Neural progenitor cell (in vitro differentiated cells): ENCODE results near the gene NCKIPSD. TPM values are rescaled to one million over a fixed set of nuclear protein-coding genes. Genes with fewer than 3 reads are reported as not detected.

Experiments used
- DNase-seq: peaks from one replicate; pipeline ENCODE4 v3.0.0-alpha.2; 2016; ENCODE audit warnings: low spot score
- H2AFZ ChIP-seq: fragments of 200-600 bp; sonication (generic); replicated peaks from 2 replicates; pipeline ENCODE4 v1.6.1; 2016; ENCODE audit warnings: antibody characterized with exemption
- H3F3A ChIP-seq: fragments of 200-600 bp; sonication (generic); 2 replicates; pipeline ENCODE4 v1.6.1; 2016; ENCODE audit warnings: antibody characterized with exemption, low read depth
- H3K27ac ChIP-seq: fragments of 200-600 bp; sonication (generic); 2 replicates; pipeline ENCODE4 v1.5.1; 2016; ENCODE audit warnings: mild to moderate bottlenecking
- H3K27me3 ChIP-seq: fragments of 200-600 bp; sonication (generic); 2 replicates; pipeline ENCODE4 v1.6.1; 2016; ENCODE audit warnings: mild to moderate bottlenecking, moderate library complexity
- H3K36me3 ChIP-seq: fragments of 200-600 bp; sonication (generic); 2 replicates; pipeline ENCODE4 v1.5.1; 2016
- H3K4me1 ChIP-seq: fragments of 200-600 bp; sonication (generic); 2 replicates; pipeline ENCODE4 v1.6.1; 2016; ENCODE audit warnings: mixed run types
- H3K4me2 ChIP-seq: fragments of 200-600 bp; sonication (generic); 2 replicates; pipeline ENCODE4 v1.6.1; 2016
- H3K4me3 ChIP-seq: fragments of 200-600 bp; sonication (generic); 2 replicates; pipeline ENCODE4 v1.5.1; 2016
- H3K79me2 ChIP-seq: fragments of 200-600 bp; sonication (generic); 2 replicates; pipeline ENCODE4 v1.6.1; 2016; ENCODE audit warnings: low read depth
- H3K9ac ChIP-seq: fragments of 200-600 bp; sonication (generic); 2 replicates; pipeline ENCODE4 v1.6.1; 2016
- H3K9me3 ChIP-seq: fragments of 200-600 bp; sonication (generic); 2 replicates; pipeline ENCODE4 v1.5.1; 2016; ENCODE audit warnings: low read depth
- H4K20me1 ChIP-seq: fragments of 200-600 bp; sonication (generic); 2 replicates; pipeline ENCODE4 v1.6.1; 2016; ENCODE audit warnings: low read depth
- H3K27ac Mint-ChIP-seq: 3 replicates; pipeline ENCODE4 v1.8.0; 2021; ENCODE audit warnings: mixed read lengths
- H3K27me3 Mint-ChIP-seq: 2 replicates; pipeline ENCODE4 v1.8.0; 2022; ENCODE audit warnings: low read depth, mild to moderate bottlenecking, inconsistent platforms, moderate library complexity, mixed read lengths; ENCODE audit not compliant: insufficient read depth
- H3K36me3 Mint-ChIP-seq: 3 replicates; pipeline ENCODE4 v1.8.0; 2021; ENCODE audit warnings: mixed read lengths
- H3K4me1 Mint-ChIP-seq: 3 replicates; pipeline ENCODE4 v1.8.0; 2021; ENCODE audit warnings: mixed read lengths
- H3K4me3 Mint-ChIP-seq: 3 replicates; pipeline ENCODE4 v1.8.0; 2021; ENCODE audit warnings: mild to moderate bottlenecking, moderate library complexity, mixed read lengths
- H3K9me3 Mint-ChIP-seq: 3 replicates; pipeline ENCODE4 v1.8.0; 2020; ENCODE audit warnings: mixed read lengths
- EZH2 ChIP-seq: fragments of 200-600 bp; sonication (generic); IDR thresholded peaks from 2 replicates; pipeline ENCODE4 v1.6.1; 2017; ENCODE audit warnings: antibody characterized with exemption, mild to moderate bottlenecking, moderate library complexity
- EZH2phosphoT487 ChIP-seq: fragments of 200-600 bp; sonication (generic); IDR thresholded peaks from 2 replicates; pipeline ENCODE4 v1.6.1; 2017; ENCODE audit warnings: antibody characterized with exemption
- total RNA-seq: library from RNA; depleted of rRNA; stranded (reverse); fragments of >200 nt; gene quantifications from 2 replicates; pipeline ENCODE4 v1.2.3, GENCODE V29; 2015; ENCODE audit warnings: low replicate concordance
- TF ChIP-seq, protein P1 (sequence below): fragments of 200-600 bp; sonication (generic); IDR thresholded peaks from 2 replicates; pipeline ENCODE4 v1.5.1; 2017; ENCODE audit warnings: antibody characterized with exemption, mild to moderate bottlenecking

Gene NCKIPSD
- total RNA-seq, 1 donor from 2014 or later: 32.8 TPM

DNA sequence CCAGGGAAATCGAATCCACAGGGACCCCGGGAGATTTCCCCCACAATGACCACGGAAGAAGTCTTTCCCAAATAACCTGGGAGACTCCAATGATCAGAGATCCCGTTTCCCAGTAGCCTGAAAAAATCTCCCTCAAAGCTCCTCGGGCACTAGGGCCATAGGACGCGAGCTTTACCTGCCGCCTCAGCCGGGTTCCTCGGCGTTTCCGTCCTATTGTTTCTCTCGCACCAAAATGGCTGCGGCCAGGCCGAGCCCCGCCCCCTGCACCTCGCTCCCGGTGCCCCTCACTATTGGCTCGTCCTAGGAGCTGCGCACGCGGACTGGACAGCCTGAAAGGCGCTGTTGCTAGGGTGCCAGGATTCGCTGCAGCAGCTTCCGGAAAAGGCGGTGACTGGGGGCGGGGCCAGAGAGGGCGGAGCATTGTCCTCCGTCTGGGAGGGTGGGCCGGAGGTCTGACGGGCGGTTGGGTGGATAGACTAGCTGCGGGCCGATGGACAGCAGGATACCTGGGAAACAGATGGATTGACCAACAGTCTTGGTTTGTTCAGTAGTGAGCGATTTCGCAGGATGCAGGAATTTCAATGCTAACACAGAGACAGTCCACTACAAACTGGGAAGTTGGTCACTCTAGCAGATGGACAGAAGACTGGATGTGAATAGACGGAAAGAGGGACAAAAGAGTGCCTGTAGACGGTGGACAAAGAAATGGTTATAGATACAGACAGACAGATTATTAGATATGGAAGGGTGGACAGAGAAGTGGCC lies 31.4 kb upstream of the NCKIPSD start, which contains the start of gene IP6K2:
Gene IP6K2, minus strand, starts transcription at position 240 of the 765 bp plus-strand sequence. CDS start 21,930 bp downstream, outside the sequence.
- H3K9me3 Mint-ChIP-seq: no peaks in the 10 kb centered on the region
- DNase-seq: peak; percentile 100
- Histone ChIP-seq H3F3A (peaks cover 18% of the 10 kb centered on the region), H3K9ac (peak within 1 kb of the TSS; percentile 99), H3K27me3 (peaks cover 5% of the 10 kb centered on the region), H3K27ac (peak within 1 kb of the TSS; percentile 97), H3K4me2 (peak within 1 kb of the TSS; percentile 97), H3K79me2 (peaks cover 48% of the 10 kb centered on the region), H4K20me1 (peaks cover 39% of the 10 kb centered on the region), H2AFZ (peak within 1 kb of the TSS; percentile 30), H3K4me1 (peaks cover 22% of the 10 kb centered on the region), H3K9me3 (no peaks in the 10 kb centered on the region), H3K36me3 (peaks cover 3% of the 10 kb centered on the region), H3K4me3 (peak within 1 kb of the TSS; percentile 83)
- H3K36me3 Mint-ChIP-seq: peaks cover 8% of the 10 kb centered on the region
- TF ChIP-seq EZH2 (no peak), EZH2phosphoT487 (no peak)
- TF ChIP-seq, protein P1, sequence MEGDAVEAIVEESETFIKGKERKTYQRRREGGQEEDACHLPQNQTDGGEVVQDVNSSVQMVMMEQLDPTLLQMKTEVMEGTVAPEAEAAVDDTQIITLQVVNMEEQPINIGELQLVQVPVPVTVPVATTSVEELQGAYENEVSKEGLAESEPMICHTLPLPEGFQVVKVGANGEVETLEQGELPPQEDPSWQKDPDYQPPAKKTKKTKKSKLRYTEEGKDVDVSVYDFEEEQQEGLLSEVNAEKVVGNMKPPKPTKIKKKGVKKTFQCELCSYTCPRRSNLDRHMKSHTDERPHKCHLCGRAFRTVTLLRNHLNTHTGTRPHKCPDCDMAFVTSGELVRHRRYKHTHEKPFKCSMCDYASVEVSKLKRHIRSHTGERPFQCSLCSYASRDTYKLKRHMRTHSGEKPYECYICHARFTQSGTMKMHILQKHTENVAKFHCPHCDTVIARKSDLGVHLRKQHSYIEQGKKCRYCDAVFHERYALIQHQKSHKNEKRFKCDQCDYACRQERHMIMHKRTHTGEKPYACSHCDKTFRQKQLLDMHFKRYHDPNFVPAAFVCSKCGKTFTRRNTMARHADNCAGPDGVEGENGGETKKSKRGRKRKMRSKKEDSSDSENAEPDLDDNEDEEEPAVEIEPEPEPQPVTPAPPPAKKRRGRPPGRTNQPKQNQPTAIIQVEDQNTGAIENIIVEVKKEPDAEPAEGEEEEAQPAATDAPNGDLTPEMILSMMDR: no peak
- peaks cover 31% of the 10 kb centered on the region for H3K4me1 Mint-ChIP-seq
- H3K27ac Mint-ChIP-seq: peak within 1 kb of the TSS; percentile 99
- H3K4me3 Mint-ChIP-seq: peak within 1 kb of the TSS; percentile 99
- peaks cover 4% of the 10 kb centered on the region for H3K27me3 Mint-ChIP-seq

DNA sequence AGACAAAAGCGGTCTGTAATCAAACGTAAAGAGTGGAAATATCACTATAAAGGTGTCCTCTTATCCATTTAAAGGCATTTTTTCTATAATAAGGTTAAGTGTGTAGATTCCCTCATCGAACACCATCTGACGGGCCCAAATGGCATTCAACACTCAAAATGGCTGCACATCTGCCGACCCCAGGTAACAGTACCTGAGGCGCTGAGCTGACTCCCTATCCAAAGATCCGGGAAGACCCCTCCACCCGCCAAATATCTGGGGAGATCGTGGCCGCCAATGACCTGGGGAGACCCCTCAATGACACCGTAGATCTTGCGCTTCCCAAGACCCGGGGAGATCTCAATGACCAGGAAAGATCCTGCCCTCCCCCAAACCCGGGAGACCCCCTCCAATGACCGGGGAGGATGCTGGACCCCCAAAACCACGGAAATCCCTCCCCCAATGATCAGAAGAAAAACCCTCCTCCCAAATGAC lies 30.8 kb upstream of the NCKIPSD start:
- peak; percentile 25 for DNase-seq
- Mint-ChIP-seq H3K36me3 (peaks cover 12% of the 10 kb centered on the region), H3K4me3 (peak overlapping the region; percentile 99), H3K4me1 (peaks cover 33% of the 10 kb centered on the region), H3K9me3 (no peaks in the 10 kb centered on the region), H3K27ac (peak overlapping the region; percentile 99), H3K27me3 (peaks cover 4% of the 10 kb centered on the region)
- Histone ChIP-seq H3K4me3 (peak overlapping the region; percentile 83), H3K27ac (peak overlapping the region; percentile 97), H3K4me2 (peak overlapping the region; percentile 97), H3K9ac (peak overlapping the region; percentile 99), H3K9me3 (no peaks in the 10 kb centered on the region), H2AFZ (peak overlapping the region; percentile 27), H3K27me3 (peaks cover under 1% of the 10 kb centered on the region), H4K20me1 (peaks cover 45% of the 10 kb centered on the region), H3K4me1 (peaks cover 22% of the 10 kb centered on the region), H3F3A (peaks cover 22% of the 10 kb centered on the region), H3K79me2 (peaks cover 54% of the 10 kb centered on the region), H3K36me3 (peaks cover 6% of the 10 kb centered on the region)
- no peak for TF ChIP-seq EZH2phosphoT487
- TF ChIP-seq, protein P1: no peak
- TF ChIP-seq EZH2: no peak

DNA sequence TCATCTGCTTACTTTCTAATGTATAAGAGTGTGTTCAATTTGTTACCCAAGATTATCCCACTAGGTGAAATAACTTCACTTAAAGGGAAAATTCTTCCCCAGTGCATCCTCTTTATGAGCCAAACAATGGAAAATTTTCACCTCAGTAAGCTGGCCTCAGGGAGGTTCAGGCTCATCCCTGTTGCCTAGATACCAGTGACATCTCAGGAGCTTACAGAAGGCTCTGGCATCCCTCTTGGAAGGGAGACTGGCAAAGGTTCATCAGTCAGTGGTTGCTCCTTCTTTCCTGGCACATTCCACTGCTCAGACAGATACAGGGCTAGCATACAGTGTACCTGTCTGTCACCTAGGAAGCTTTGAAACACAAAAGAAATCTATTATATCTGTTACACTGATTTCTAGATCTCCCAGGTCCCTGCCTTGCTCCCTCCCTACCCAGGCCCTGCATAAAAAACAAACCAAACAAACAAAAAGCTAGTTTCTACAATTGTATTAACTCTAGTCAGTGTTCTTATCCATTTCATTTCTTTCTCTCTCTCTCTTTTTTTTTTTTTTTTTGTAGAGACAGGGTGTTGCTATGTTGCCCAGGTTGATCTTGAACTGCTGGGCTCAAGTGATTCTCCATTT lies 29.6 kb upstream of the NCKIPSD start:
- peak; percentile 81 for DNase-seq
- peaks cover 22% of the 10 kb centered on the region for H3K4me1 ChIP-seq
- H3K79me2 ChIP-seq: peaks cover 67% of the 10 kb centered on the region
- H3K9me3 Mint-ChIP-seq: no peaks in the 10 kb centered on the region
- H3K27ac ChIP-seq: no peak overlapping the region
- H3K9ac ChIP-seq: no peak overlapping the region
- peaks cover 22% of the 10 kb centered on the region for H3F3A ChIP-seq
- TF ChIP-seq EZH2 (no peak), EZH2phosphoT487 (no peak)
- TF ChIP-seq, protein P1: no peak
- no peaks in the 10 kb centered on the region for H3K9me3 ChIP-seq
- peaks cover 34% of the 10 kb centered on the region for H3K4me1 Mint-ChIP-seq
- peak overlapping the region; percentile 97 for H3K4me2 ChIP-seq
- peaks cover 10% of the 10 kb centered on the region for H3K36me3 ChIP-seq
- no peak overlapping the region for H2AFZ ChIP-seq
- H3K4me3 ChIP-seq: peak overlapping the region; percentile 83
- no peaks in the 10 kb centered on the region for H3K27me3 ChIP-seq
- H3K4me3 Mint-ChIP-seq: peak overlapping the region; percentile 99
- peaks cover 4% of the 10 kb centered on the region for H3K27me3 Mint-ChIP-seq
- H3K36me3 Mint-ChIP-seq: peaks cover 17% of the 10 kb centered on the region
- peaks cover 58% of the 10 kb centered on the region for H4K20me1 ChIP-seq
- H3K27ac Mint-ChIP-seq: no peak overlapping the region
